CD4-positive, alpha-beta T cell treated with Interleukin-2 at 100 ng/mL for 4 hours (primary cell): ENCODE data around the gene STPG1.

Experiments
- DNase-seq: peaks from one replicate; pipeline ENCODE4 v3.0.0-alpha.2; 2020; ENCODE audit warnings: low spot score

STPG1 gene

GRCh38 chr1:24341260-24341659 lies 72.3 kb downstream of the STPG1 start:
- DNase-seq = no peak

GRCh38 chr1:24340770-24341169 lies 72.8 kb downstream of the STPG1 start:
- DNase-seq = no peak

- DNase-seq = no peak
Measured at GRCh38 chr1:24339996-24340395, 73.6 kb downstream of the STPG1 start.

- DNase-seq = no peak
Measured at GRCh38 chr1:24338447-24338846, 75.1 kb downstream of the STPG1 start.

- no peak for DNase-seq
Measured at GRCh38 chr1:24337455-24337854, 76.1 kb downstream of the STPG1 start.

- no peak for DNase-seq
Measured at GRCh38 chr1:24336075-24336474, 77.5 kb downstream of the STPG1 start.

- DNase-seq = no peak
Measured at GRCh38 chr1:24331961-24332673, 81.5 kb downstream of the STPG1 start.

GRCh38 chr1:24329797-24330543 lies 83.6 kb downstream of the STPG1 start:
- DNase-seq = no peak

GRCh38 chr1:24329331-24329730 lies 84.3 kb downstream of the STPG1 start:
- no peak for DNase-seq

- no peak for DNase-seq
Measured at GRCh38 chr1:24327891-24328290, 85.7 kb downstream of the STPG1 start.

- no peak for DNase-seq
Measured at GRCh38 chr1:24327486-24327885, 86.1 kb downstream of the STPG1 start.

- no peak for DNase-seq
Measured at GRCh38 chr1:24325587-24326449, 87.8 kb downstream of the STPG1 start.

- DNase-seq = no peak
Measured at GRCh38 chr1:24324903-24325302, 88.7 kb downstream of the STPG1 start.

- DNase-seq = no peak
Measured at GRCh38 chr1:24323281-24323680, 90.3 kb downstream of the STPG1 start.

- DNase-seq = no peak
Measured at GRCh38 chr1:24322470-24323177, 91.0 kb downstream of the STPG1 start.

GRCh38 chr1:24321697-24322469 lies 91.7 kb downstream of the STPG1 start:
- DNase-seq = peak; percentile 56

GRCh38 chr1:24321126-24321525 lies 92.5 kb downstream of the STPG1 start:
- DNase-seq = no peak

- DNase-seq = no peak
Measured at GRCh38 chr1:24319962-24320361, 93.6 kb downstream of the STPG1 start.

GRCh38 chr1:24319312-24319863 lies 94.2 kb downstream of the STPG1 start, which contains the start of gene GRHL3:
Gene GRHL3, plus strand, starts transcription at chr1:24319357. Its CDS starts 195 bp downstream, at chr1:24319552.
- DNase-seq = peak; percentile 14

GRCh38 chr1:24318615-24319311 lies 94.8 kb downstream of the STPG1 start:
- no peak for DNase-seq
